Common myeloid progenitor, CD34-positive (primary cell): ENCODE results near the gene ATP11C.

Experiments used
- CTCF ChIA-PET: fragments of 350-600 bp; sonication (Branson Sonifier 250); formaldehyde crosslinking; loops from one replicate; lab custom pipeline; 2021; ENCODE audit warnings: antibody characterized with exemption; lab: Charles Lee
- POLR2A ChIA-PET: fragments of 350-600 bp; sonication (Branson Sonifier 250); formaldehyde crosslinking; loops from one replicate; lab custom pipeline; 2021; ENCODE audit warnings: antibody characterized with exemption; lab: Charles Lee
- DNase-seq, 3 donors: peaks; one replicate each; pipeline versions ENCODE4 v3.0.0 to v3.0.0-alpha.2; 2013
- H3K27ac ChIP-seq, 2 experiments: 1 replicate in 1 of 2; 2 replicates in 1 of 2; pipeline ENCODE4 v1.7.0; 2013; ENCODE audit warnings: inconsistent platforms in 2 of 2, low read length in 2 of 2, mild to moderate bottlenecking in 2 of 2, low read depth in 1 of 2, moderate library complexity in 1 of 2; ENCODE audit not compliant: severe bottlenecking in 2 of 2, insufficient read depth in 1 of 2, poor library complexity in 1 of 2
- H3K27me3 ChIP-seq, 5 experiments: replicated peaks in 2 of 5; 1 replicate in 3 of 5; 2 replicates in 2 of 5; pipeline versions ENCODE4 v1.6.1 to v1.7.0; 2013; ENCODE audit warnings: low read length in 4 of 5, mild to moderate bottlenecking in 2 of 5, moderate library complexity in 2 of 5, inconsistent platforms in 1 of 5; ENCODE audit not compliant: insufficient read depth in 5 of 5, control insufficient read depth in 4 of 5
- H3K36me3 ChIP-seq, 4 experiments: 1 replicate in 2 of 4; 2 replicates in 2 of 4; pipeline versions ENCODE4 v1.6.1 to v1.7.0; 2013; ENCODE audit warnings: low read length in 3 of 4, control low read depth in 1 of 4, mild to moderate bottlenecking in 1 of 4; ENCODE audit not compliant: control insufficient read depth in 4 of 4, insufficient read depth in 4 of 4
- H3K4me1 ChIP-seq, 4 experiments: 1 replicate in 3 of 4; 2 replicates in 1 of 4; pipeline versions ENCODE4 v1.6.1 to v1.7.1; 2013; ENCODE audit warnings: low read length in 3 of 4, mild to moderate bottlenecking in 3 of 4, control low read depth in 1 of 4, inconsistent platforms in 1 of 4, moderate library complexity in 1 of 4; ENCODE audit not compliant: control insufficient read depth in 4 of 4, insufficient read depth in 4 of 4; ENCODE audit errors: control extremely low read depth in 1 of 4
- H3K4me3 ChIP-seq, 7 experiments: 1 replicate in 4 of 7; 2 replicates in 3 of 7; pipeline versions ENCODE4 v1.5.1 to v1.7.0; 2013; ENCODE audit warnings: mild to moderate bottlenecking in 7 of 7, low read length in 6 of 7, moderate library complexity in 6 of 7, inconsistent platforms in 2 of 7, low read depth in 2 of 7, control low read depth in 1 of 7; ENCODE audit not compliant: insufficient read depth in 4 of 7, control insufficient read depth in 1 of 7; ENCODE audit errors: extremely low read depth in 1 of 7
- H3K9me3 ChIP-seq, 5 experiments: 1 replicate in 4 of 5; 2 replicates in 1 of 5; pipeline versions ENCODE4 v1.6.1 to v1.7.1; 2013; ENCODE audit warnings: low read length in 4 of 5, mild to moderate bottlenecking in 2 of 5, inconsistent platforms in 1 of 5, low read depth in 1 of 5, moderate library complexity in 1 of 5; ENCODE audit not compliant: control insufficient read depth in 4 of 5, insufficient read depth in 2 of 5; ENCODE audit errors: control extremely low read depth in 1 of 5
- WGBS: methylation state at CpG from one replicate; pipeline ENCODE4 v1.1.5; 2013; ENCODE audit not compliant: insufficient coverage; 5-methylcytosine and 5-hydroxymethylcytosine counted together

Gene ATP11C

DNA sequence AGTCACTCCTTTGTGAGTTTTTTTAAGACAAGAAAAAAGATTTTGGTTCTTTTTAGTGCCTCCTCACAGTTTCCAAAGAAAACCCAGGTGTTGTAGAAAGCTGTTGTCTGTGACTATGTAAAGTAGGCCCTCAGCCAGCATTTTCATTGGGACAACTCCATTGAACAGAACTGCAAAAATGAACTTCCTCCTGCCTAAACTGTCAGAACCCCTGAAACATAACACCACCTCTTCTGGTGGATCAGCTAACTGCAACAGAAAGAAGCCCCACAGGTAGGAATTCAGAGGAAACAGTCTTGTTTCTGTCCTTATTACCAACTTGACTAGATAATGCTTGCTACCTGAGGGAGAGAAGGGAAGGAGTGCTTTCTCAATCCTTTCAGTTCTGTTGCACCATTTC lies 3.4 kb upstream of the ATP11C start:
- H3K4me1 ChIP-seq, result peaks cover 0 to 9% (median 5%) of the 10 kb centered on the region in 4 experiments
- H3K36me3 ChIP-seq, result no peaks in the 10 kb centered on the region
- DNase-seq, result peak in 2 of 3 donors; percentile 38 to 45
- ChIA-PET POLR2A (interaction anchor here (0.5 to 0.6 kb wide), 2 partner anchors 37 to 83 kb away, joined by 3 to 4 read pairs; no protein-coding TSS in a partner anchor), CTCF (interaction anchor here (0.6 kb wide), 1 partner anchor 376 kb away, joined by 3 read pairs; no protein-coding TSS in a partner anchor)
- peaks cover 0 to 2% (median 0%) of the 10 kb centered on the region in 5 experiments for H3K9me3 ChIP-seq
- H3K27me3 ChIP-seq, result peaks cover 0 to 12% (median 0%) of the 10 kb centered on the region in 5 experiments
- no peak overlapping the region for H3K27ac ChIP-seq
- no peak overlapping the region for H3K4me3 ChIP-seq

DNA sequence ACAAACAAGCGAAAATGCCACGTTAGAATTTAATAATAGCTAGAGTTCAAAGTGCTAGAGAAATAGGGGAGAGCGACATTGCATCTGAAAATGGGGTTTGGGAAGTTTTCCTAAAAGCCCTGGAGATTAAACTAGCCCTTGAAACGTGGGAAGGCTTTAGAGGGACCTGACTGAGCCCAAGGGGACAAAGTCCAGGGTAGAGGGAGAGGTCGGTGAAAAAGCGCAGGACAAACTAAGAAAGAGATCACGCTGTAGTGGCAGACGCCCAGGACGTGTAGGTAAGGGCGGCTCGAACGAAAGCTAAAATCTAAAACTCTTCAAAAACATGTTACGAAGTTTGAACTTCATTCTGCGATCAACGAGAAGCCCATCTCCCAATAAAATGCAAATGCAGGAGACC lies 1.1 kb upstream of the ATP11C start:
- peaks cover 0 to 14% (median 0%) of the 10 kb centered on the region in 5 experiments for H3K27me3 ChIP-seq
- ChIA-PET POLR2A (no interaction called here), CTCF (no interaction called here)
- 70% methylated on average over 13 of the region's 15 CpGs for WGBS
- no peaks in the 10 kb centered on the region for H3K36me3 ChIP-seq
- H3K9me3 ChIP-seq, result peaks cover 0 to 2% (median 0%) of the 10 kb centered on the region in 5 experiments
- peak overlapping the region in 6 of 7 experiments; percentile 55 to 75 (median 65) for H3K4me3 ChIP-seq
- peaks cover 2 to 17% (median 7%) of the 10 kb centered on the region in 4 experiments for H3K4me1 ChIP-seq
- no peak for DNase-seq
- peak overlapping the region in 1 of 2 experiments; percentile 73 for H3K27ac ChIP-seq

DNA sequence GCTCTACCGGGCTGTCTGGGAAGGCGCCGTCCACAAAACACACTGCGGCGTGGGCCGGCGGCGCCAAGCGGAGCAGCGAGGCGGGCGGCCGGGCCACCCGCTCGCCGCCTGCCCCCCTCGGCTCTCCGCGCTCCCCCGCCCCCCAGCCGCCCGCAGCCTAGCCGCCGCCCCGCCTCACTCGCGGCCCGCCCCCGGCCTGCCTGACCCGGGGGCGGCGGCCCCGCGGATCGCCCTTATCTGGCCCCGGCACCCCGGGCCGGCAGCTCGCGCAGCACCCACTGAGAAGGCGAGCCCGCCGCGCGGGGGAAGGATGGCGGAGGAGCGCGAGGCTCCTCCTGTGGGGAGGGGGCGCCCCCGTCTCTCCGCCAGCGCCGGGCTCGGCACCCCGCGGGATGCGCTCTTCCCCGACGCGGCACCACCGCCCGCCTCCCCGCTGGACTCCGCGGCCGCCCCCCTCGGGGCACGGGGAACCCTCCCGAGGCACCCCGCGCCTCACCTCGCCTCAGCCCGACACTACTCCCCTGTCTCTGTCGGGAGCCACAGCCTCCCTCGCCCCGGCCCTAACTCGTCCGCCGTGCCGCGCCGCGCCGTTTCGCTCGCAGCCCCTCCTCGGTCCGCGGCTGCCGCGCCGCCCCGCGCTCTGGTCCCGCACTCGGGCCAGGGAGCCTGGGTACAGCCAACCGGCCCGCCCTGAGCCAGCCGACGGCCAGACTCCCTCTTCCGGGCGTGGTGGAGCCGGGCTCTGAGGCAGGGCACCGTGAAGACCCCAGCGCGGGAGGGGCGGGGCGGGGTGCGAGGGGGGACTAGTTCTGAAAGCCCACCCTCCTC lies 566 bp downstream of the ATP11C start:
- Histone ChIP-seq H3K36me3 (no peaks in the 10 kb centered on the region), H3K9me3 (peaks cover 0 to 2% (median 0%) of the 10 kb centered on the region in 5 experiments), H3K27ac (peak overlapping the region; percentile 72 to 78), H3K27me3 (peaks cover 0 to 14% (median 0%) of the 10 kb centered on the region in 5 experiments), H3K4me3 (peak overlapping the region; percentile 62 to 84 (median 72)), H3K4me1 (peaks cover 2 to 17% (median 7%) of the 10 kb centered on the region in 4 experiments)
- ChIA-PET CTCF (no interaction called here), POLR2A (no interaction called here)
- 30% methylated on average over 97 of the region's 109 CpGs for WGBS
- DNase-seq, result peak in 2 of 3 donors; percentile 33 to 47

GRCh38 chrX:139931646-139932072 lies 1.2 kb downstream of the ATP11C start:
- WGBS, result 18% methylated on average over 32 of the region's 33 CpGs
- CTCF ChIA-PET, result no interaction called here
- Histone ChIP-seq H3K9me3 (peaks cover 0 to 2% (median 0%) of the 10 kb centered on the region in 5 experiments), H3K4me3 (peak overlapping the region; percentile 65 to 84 (median 72)), H3K4me1 (peaks cover 2 to 17% (median 7%) of the 10 kb centered on the region in 4 experiments), H3K27me3 (peaks cover 0 to 14% (median 0%) of the 10 kb centered on the region in 5 experiments), H3K36me3 (no peaks in the 10 kb centered on the region), H3K27ac (no peak overlapping the region)
- no peak for DNase-seq
- POLR2A ChIA-PET, result no interaction called here

GRCh38 chrX:139930916-139931645 lies 1.8 kb downstream of the ATP11C start:
- peaks cover 0 to 2% (median 0%) of the 10 kb centered on the region in 5 experiments for H3K9me3 ChIP-seq
- H3K4me1 ChIP-seq, result peaks cover 2 to 17% (median 7%) of the 10 kb centered on the region in 4 experiments
- H3K36me3 ChIP-seq, result no peaks in the 10 kb centered on the region
- WGBS, result 36% methylated on average over 26 of the region's 27 CpGs
- no peak overlapping the region for H3K27ac ChIP-seq
- CTCF ChIA-PET, result no interaction called here
- peak in 2 of 3 donors; percentile 56 to 64 for DNase-seq
- H3K4me3 ChIP-seq, result peak overlapping the region; percentile 65 to 84 (median 72)
- peaks cover 0 to 14% (median 0%) of the 10 kb centered on the region in 5 experiments for H3K27me3 ChIP-seq
- POLR2A ChIA-PET, result no interaction called here

DNA sequence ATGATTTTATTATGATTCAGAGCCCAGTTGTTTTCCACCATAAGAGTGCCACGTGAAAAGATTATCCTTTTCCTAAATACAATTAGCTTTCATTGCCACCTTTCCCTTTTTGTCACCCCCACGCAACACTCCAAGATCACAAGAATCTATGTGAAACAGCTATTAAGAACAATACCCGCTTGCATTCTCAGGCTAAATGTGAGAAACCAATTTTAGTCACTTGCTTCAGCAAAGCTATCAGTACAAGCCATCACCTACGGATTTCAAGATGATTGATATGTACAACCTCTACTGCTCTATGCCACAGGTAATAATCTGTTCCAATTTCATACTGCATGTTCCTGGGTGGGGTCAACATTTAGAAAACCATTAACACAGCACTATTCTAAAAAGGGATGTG lies 2.5 kb downstream of the ATP11C start:
- peak overlapping the region in 4 of 7 experiments; percentile 72 to 84 (median 83) for H3K4me3 ChIP-seq
- peaks cover 0 to 14% (median 0%) of the 10 kb centered on the region in 5 experiments for H3K27me3 ChIP-seq
- H3K36me3 ChIP-seq, result no peaks in the 10 kb centered on the region
- H3K9me3 ChIP-seq, result peaks cover 0 to 2% (median 0%) of the 10 kb centered on the region in 5 experiments
- peaks cover 2 to 19% (median 7%) of the 10 kb centered on the region in 4 experiments for H3K4me1 ChIP-seq
- CTCF ChIA-PET, result interaction anchor here (1.2 kb wide), 1 partner anchor 10 kb away, joined by 3 read pairs; no protein-coding TSS in a partner anchor
- H3K27ac ChIP-seq, result no peak overlapping the region
- POLR2A ChIA-PET, result no interaction called here
- DNase-seq, result no peak
- WGBS, result 54% methylated on average over 4 of the region's 4 CpGs
